Transverse colon (tissue), 4 donors: ENCODE measurements around the gene HECW1.

Experiments
- CTCF ChIP-seq, 5 experiments: fragments of 200-600 bp in 3 of 5; fragments of 450-650 bp in 2 of 5; sonication (generic) in 3 of 5; IDR thresholded peaks; 1 replicate in 2 of 5; 2 replicates in 3 of 5; pipeline ENCODE4 v1.5.1; 2016 to 2017; ENCODE audit warnings: antibody characterized with exemption in 5 of 5, inconsistent platforms in 3 of 5, mild to moderate bottlenecking in 2 of 5, moderate library complexity in 1 of 5
- EP300 ChIP-seq: sonication (generic); formaldehyde crosslinking; IDR thresholded peaks from one replicate; pipeline ENCODE4 v1.6.1; 2017; ENCODE audit warnings: antibody characterized with exemption, low read depth
- POLR2AphosphoS5 ChIP-seq, 3 donors: sonication (generic); formaldehyde crosslinking; IDR thresholded peaks; one replicate each; pipeline ENCODE4 v1.6.1; 2016; ENCODE audit warnings: antibody characterized with exemption in 3 of 3

GRCh38 chr7:43470110-43470509 lies 357.7 kb downstream of the HECW1 start:
- TF ChIP-seq CTCF (IDR thresholded peaks at IDR 0.05) (no peak), EP300 (no peak), POLR2AphosphoS5 (IDR thresholded peaks at IDR 0.05) (no peak)
